ENCODE data around the gene ZFP69B.
A peak's percentile ranks its signal among the peaks of the same experiment; 100 is the strongest.
"Not testable (repeated sequence)": the region's sequence is repeated elsewhere in the genome, so short reads cannot be mapped to it uniquely, and the experiment has no call there.

Gene ZFP69B

DNA sequence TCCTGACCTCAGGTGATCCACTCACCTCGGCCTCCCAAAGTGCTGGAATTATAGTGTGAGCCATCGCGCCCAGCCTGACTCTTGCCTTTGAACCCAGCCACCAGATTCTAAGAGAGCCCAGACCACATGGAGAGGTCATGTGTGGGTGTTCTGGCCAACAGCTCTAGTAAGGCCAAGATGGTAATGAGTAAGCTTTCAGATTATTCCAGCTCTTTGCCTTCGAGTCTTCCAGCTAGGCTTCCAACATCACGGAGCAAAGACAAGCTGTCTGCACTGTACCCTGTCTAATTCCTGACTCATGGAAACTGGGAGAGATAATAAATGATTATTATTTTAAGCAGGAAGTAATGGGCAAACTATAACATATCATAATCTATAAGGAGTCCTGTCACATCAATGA, 14.8 kb upstream of the ZFP69B start:
- no peak for DNase-seq (ENCODE audit: low read depth in 3 of 3, low spot score in 1 of 3)

DNA sequence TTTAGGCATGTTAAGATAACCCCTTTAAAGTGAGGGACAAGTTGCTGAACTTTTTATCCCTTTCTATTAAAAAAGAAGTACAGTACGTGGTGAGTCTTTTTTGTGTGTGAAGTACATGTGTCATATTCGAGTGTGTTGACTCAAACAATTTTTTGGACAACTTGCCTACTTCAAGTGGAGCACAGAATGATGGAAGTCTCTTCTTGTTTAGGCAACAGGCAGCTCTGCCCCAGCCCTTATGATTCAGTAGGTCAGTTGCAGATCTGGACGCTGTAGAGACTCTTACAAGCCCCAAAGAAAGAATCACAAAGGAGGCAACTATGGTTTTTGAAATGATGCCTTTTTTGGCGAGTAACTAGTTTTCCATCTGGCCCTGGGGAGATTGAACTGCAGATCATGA, 14.4 kb upstream of the ZFP69B start:
- no peak for DNase-seq (ENCODE audit: low read depth in 3 of 3, low spot score in 1 of 3)

DNA sequence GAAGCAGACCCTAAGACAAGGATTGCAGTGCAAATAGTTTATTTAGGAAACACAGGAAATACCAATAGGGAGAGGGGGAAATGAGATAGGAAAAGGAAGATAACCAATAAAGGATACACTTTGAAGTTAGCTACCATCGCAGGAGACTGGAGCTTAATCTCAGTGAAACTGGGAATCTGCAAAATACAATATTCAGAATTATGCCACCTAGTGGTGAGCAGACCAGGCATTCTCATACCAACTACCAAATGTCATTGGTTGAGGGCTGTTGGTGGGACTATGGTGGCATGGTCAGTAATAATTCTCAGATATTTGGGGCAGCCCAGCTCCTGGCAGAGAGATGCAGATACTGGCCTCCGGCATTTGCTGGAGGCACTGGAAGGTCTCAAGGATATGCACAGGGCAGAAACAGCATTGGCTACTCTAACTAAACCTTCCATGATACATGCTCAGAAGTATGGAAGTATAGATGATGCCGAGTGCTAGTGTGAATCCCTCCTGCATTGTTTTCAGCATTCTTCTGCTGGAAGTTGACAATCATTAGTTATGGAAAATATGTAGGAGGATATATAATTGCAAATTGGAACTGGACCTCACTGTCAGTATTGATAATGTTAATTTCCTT, 11.8 kb upstream of the ZFP69B start:
- no peak for DNase-seq (ENCODE audit: low read depth in 3 of 3, low spot score in 1 of 3)

DNA sequence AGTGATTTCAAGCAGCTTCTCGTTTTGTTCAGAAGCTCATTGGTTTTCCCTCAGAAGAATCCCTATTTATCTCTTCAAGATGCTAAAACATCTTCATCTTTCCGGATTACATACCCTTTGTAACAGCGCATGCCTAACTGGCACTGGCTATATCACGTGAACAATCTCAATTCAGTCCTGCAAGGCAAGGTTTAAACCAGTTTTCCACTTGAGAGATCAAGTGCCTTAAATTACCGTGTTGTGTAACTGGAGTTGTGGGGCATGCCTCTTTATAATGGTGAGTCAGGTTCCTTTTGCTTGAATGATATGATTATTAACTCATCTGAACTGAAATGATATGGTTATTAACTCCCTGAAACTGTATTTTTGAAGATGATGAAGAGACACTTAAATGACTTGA, 11.0 kb upstream of the ZFP69B start:
- DNase-seq (ENCODE audit: low read depth in 3 of 3, low spot score in 1 of 3) = no peak

GRCh38 chr1:40450495-40451237, 390 bp downstream of the ZFP69B start:
- peak; percentile 50 to 72 (median 68) for DNase-seq (ENCODE audit: low read depth in 3 of 3, low spot score in 1 of 3)

DNA sequence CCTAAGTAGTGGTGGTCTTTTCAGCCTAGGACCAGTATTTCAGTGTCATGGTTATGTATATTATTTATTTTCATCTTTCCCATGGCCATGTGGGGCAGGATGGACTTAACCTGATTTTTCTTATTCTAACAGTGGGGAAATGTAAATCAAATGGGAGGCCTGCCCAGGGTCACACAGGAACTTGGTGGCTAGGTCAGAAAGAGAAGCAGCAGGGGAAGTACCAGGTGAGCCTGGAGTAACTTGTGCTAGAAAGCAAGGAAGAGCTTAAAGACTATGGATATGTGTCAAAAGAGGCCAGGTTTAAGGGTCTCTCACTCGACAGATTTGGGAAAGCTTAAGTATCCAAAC, 936 bp downstream of the ZFP69B start:
- no peak for DNase-seq (ENCODE audit: low read depth in 3 of 3, low spot score in 1 of 3)

- no peak for DNase-seq (ENCODE audit: low read depth in 3 of 3, low spot score in 1 of 3)
These were observed 4.6 kb downstream of the ZFP69B start for GRCh38 chr1:40454873-40455272.

DNA sequence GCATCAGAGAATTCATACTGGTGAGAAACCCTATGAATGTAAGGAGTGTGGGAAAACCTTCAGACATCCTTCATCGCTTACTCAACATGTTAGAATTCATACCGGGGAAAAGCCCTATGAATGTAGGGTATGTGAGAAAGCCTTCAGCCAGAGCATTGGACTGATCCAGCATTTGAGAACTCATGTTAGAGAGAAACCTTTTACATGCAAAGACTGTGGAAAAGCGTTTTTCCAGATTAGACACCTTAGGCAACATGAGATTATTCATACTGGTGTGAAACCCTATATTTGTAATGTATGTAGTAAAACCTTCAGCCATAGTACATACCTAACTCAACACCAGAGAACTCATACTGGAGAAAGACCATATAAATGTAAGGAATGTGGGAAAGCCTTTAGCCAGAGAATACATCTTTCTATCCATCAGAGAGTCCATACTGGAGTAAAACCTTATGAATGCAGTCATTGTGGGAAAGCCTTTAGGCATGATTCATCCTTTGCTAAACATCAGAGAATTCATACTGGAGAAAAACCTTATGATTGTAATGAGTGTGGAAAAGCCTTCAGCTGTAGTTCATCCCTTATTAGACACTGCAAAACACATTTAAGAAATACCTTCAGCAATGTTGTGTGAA, 12.8 kb downstream of the ZFP69B start:
- no peak for DNase-seq (ENCODE audit: low read depth in 3 of 3, low spot score in 1 of 3)

DNA sequence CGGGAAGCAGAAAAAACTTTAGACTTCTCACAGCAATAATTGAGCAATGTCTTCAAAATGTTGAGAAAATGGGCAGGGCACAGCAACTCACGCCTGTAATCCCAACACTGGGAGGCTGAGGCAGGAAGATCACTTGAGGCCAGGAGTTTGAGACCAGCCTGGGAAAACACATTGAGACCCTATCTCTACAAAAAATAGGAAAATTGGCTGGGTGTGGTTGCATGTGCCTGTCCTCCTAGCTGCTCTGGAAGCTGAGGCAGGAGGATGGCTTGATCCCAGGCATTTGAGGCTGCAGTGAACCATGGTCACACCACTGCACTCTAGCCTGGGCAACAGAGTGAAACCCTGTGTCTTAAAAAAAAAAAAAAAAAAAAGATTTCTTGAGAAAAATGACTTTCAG, 19.1 kb downstream of the ZFP69B start:
- DNase-seq (ENCODE audit: low read depth in 3 of 3, low spot score in 1 of 3) = no peak

- DNase-seq (ENCODE audit: low read depth in 3 of 3, low spot score in 1 of 3) = no peak
These were observed 25.0 kb downstream of the ZFP69B start for GRCh38 chr1:40475268-40475667.

DNA sequence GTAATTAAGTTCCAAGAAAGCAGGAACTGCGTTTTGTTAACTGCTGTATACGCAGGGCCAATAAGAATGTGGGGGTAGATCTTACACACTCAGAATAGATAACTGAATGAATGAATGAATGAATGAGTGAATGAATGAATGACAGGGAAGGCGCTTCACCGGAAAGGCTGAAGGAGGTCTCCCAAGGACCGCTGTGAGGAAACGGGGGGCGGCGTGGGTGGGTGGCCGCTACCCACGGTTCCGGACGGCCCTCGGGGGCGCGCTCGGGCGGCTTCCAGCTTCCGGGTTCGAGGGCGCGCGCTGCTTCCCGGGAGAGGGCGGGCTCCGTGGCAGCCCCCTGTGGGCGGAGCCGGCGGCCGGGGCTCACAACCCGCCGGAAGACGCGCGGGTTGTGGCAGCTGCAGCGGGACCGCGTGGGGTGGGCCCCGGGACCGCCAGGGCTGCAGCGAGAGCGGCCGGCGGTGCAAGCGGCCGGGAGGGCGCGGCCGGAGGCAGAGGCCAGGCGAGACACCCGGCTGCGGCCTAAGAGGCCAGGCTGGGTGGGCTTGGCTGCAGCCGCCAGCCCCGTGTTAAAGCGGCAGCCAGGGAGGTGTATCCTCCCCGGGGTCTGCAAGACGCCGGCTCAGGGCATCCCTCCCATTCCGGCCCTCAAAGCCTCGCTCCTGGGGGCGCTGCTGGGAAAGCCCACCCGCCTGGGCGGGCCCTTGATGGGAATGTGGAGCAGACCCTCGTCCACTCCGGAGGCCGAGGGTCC, 26.8 kb downstream of the ZFP69B start, which contains the start of gene ZFP69:
ZFP69 (plus strand) TSS at position 367 of the 754 bp plus-strand sequence. CDS start 2,072 bp downstream, outside the sequence.
- peak in 2 of 3 donors; percentile 30 to 56 for DNase-seq (ENCODE audit: low read depth in 3 of 3, low spot score in 1 of 3)

- no peak for DNase-seq (ENCODE audit: low read depth in 3 of 3, low spot score in 1 of 3)
These were observed 27.4 kb downstream of the ZFP69B start for GRCh38 chr1:40477678-40478053.

DNA sequence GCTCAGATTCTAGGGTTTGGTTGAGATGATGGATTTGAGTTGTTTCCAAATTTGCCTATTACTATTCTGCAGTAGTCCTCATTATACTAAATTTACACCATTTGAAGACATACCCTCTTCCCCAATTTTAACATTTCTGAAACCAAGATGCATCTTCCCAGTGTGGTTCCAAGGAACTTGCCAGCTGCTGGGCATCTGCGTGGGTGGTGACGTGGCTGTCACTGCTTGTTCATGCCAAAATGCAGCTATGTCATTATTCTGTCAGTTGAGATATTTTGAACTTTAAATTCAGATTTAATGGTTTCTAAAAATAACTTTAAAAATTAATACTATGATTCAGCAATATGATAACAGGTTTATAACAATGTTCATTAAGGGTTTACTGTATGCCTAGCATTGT, 28.0 kb downstream of the ZFP69B start:
- DNase-seq (ENCODE audit: low read depth in 3 of 3, low spot score in 1 of 3) = no peak

- no peak for DNase-seq (ENCODE audit: low read depth in 3 of 3, low spot score in 1 of 3)
These were observed 28.9 kb downstream of the ZFP69B start for GRCh38 chr1:40479156-40479555.

GRCh38 chr1:40495315-40495903, 45.1 kb downstream of the ZFP69B start:
- no peak for DNase-seq (ENCODE audit: low read depth in 3 of 3, low spot score in 1 of 3)

- not testable (repeated sequence) for DNase-seq (ENCODE audit: low read depth in 3 of 3, low spot score in 1 of 3)
These were observed 52.4 kb downstream of the ZFP69B start for GRCh38 chr1:40502651-40503050.

DNA sequence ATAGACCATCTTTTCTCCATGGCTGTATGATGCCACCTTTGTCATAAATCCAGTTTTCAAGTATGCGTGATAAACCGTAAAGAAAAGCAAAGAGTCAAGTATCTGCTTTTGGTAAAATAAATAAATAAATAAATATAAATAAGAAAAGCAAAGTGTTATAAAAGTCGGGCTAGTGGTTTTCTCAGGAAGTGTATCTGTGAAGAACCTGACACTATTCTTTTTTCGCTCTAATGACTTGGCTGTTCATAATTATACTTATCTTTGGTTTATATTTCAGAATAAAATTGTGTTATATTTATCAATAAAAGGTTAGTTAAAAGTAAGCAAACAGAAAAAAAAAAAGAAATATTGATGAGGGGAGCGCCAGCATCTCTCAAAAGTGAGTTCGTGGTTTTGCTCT, 57.7 kb downstream of the ZFP69B start:
- no peak for DNase-seq (ENCODE audit: low read depth in 3 of 3, low spot score in 1 of 3)

DNA sequence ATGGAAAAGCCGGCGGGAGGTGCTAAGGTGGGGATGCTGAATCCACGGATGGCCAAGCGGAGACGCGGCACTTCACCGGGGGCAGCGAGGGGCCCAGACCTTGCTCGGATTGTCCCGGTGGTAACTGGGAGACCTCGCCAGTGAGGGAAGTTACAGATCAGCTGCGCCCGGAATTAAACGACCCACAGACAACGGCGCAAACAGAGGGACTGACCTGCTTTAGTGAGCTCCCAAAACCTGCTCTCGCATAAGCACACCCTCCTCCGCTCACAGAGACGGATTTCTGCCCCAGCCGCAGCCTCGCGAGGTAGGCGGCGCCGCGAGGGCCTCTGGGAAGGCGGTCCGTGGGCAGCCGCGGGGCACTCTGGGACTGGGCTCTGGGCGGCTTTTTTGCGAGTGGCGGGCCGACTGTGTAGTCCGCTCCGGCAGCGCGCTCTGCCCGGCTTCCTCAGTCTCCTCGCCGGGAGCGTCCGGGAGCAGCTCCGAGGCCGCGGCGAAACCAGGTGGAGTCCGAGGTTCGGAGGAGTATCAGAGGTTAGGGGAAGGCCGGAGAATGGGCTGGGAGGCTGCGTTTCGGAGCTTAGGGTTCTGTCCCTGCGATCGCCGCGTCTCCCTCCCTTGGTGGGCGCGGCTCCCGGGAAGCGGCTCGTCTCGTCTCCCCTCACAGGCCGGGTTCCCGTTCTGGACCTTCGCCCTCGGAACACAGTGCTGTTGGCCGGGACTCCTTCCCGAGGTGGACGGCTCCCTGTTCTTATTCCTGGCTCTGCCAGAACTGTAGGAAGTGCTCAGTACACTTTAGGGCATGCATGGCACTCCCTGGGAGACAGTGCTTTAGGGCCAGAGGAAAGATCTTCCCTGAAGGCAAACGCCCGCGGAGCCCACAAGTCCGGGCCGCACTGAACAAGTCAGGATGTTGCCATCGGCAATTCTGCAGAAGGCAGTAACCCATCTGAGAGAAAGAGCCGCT, 58.4 kb downstream of the ZFP69B start, which contains the start of gene EXO5:
EXO5 (plus strand) TSS at position 393 of the 967 bp plus-strand sequence. CDS start 5,778 bp downstream, outside the sequence.
- DNase-seq (ENCODE audit: low read depth in 3 of 3, low spot score in 1 of 3) = peak; percentile 45 to 74 (median 70)

Measured in stimulated activated CD4-positive, alpha-beta T cell treated with anti-CD3 and anti-CD28 coated beads, TNF-alpha, amount 100 ng/mL, for 1 hour (primary cell).